ENCODE data around the gene MMP25. TPM values are rescaled to one million over a fixed set of nuclear protein-coding genes. Genes with fewer than 3 reads are reported as not detected.
A peak's percentile ranks its signal among the peaks of the same experiment; 100 is the strongest.

The MMP25 gene
- total RNA-seq, 1 experiment from 2014 or later = 0.26 TPM

DNA sequence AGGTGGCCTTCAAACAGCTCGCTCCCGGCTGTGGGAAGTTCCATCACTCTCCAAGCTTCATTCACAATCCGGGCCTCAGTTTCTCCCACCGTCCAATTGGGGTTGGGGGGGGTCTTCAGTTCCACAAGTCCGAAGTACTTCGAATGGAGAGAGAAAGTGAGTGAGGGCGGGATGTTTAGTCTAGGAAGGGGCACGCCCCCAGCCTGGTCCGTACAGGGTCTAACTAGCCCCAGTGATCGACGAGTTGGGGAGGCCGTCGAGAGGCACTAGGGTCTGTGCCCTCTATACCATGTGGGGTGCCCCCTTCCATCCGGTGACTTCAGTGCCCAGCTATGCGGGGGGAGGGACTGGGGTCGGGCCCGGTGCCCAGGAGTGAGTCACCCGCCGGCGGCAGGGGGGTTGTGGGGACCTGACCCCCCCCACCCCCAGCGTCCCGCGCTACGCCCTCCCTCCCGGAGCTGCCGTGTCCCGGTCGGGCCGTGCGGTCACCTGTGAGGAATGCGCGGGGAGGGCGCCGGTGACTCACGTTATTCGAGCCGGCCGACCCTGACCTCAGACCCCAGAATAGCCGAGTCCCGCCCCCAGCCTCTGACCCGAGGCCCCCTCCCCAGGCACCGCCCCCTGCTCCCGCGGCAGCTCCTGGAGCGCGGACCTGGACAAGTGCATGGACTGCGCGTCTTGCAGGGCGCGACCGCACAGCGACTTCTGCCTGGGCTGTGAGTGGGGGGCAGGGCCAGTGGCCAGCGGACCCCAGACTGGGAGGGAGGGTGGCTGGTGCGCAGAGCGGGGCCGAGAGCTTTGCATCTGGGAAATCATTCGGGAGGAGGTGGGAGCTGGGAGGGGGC, 25.5 kb upstream of the MMP25 start:
- Mint-ChIP-seq H3K4me1 (ENCODE audit: insufficient read depth, unreplicated experiment) (peaks cover 23% of the 10 kb centered on the region), H3K4me3 (ENCODE audit: unreplicated experiment) (peak overlapping the region; percentile 82), H3K27me3 (ENCODE audit: insufficient read depth, unreplicated experiment) (no peaks in the 10 kb centered on the region), H3K9me3 (ENCODE audit: unreplicated experiment) (no peaks in the 10 kb centered on the region), H3K36me3 (ENCODE audit: insufficient read depth, unreplicated experiment) (peaks cover 30% of the 10 kb centered on the region), H3K27ac (ENCODE audit: low read depth, unreplicated experiment) (peak overlapping the region; percentile 94)
- peak; percentile 91 for DNase-seq (ENCODE audit: unreplicated experiment)
- POLR2A ChIA-PET = interaction anchor here (0.5 to 5.0 kb wide), 30 partner anchors 7 to 1357 kb away, joined by 3 to 41 read pairs (median 5); partner anchors contain the start of genes BICDL2, FLYWCH1, PAQR4 and PKMYT1
- BruUV-seq (replicated peaks) = no TSS peak
- intact Hi-C loops (cut with micrococcal nuclease) = loop anchor here (1.0 kb wide), 2 partner anchors 17 to 38 kb away; no protein-coding TSS in a partner anchor
- CTCF ChIA-PET = interaction anchor here (0.6 to 5.1 kb wide), 7 partner anchors 11 to 1298 kb away, joined by 3 to 28 read pairs (median 4); no protein-coding TSS in a partner anchor
- TF ChIP-seq, protein P1, sequence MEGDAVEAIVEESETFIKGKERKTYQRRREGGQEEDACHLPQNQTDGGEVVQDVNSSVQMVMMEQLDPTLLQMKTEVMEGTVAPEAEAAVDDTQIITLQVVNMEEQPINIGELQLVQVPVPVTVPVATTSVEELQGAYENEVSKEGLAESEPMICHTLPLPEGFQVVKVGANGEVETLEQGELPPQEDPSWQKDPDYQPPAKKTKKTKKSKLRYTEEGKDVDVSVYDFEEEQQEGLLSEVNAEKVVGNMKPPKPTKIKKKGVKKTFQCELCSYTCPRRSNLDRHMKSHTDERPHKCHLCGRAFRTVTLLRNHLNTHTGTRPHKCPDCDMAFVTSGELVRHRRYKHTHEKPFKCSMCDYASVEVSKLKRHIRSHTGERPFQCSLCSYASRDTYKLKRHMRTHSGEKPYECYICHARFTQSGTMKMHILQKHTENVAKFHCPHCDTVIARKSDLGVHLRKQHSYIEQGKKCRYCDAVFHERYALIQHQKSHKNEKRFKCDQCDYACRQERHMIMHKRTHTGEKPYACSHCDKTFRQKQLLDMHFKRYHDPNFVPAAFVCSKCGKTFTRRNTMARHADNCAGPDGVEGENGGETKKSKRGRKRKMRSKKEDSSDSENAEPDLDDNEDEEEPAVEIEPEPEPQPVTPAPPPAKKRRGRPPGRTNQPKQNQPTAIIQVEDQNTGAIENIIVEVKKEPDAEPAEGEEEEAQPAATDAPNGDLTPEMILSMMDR (IDR thresholded peaks at IDR 0.05; ENCODE audit: unreplicated experiment) = no peak

DNA sequence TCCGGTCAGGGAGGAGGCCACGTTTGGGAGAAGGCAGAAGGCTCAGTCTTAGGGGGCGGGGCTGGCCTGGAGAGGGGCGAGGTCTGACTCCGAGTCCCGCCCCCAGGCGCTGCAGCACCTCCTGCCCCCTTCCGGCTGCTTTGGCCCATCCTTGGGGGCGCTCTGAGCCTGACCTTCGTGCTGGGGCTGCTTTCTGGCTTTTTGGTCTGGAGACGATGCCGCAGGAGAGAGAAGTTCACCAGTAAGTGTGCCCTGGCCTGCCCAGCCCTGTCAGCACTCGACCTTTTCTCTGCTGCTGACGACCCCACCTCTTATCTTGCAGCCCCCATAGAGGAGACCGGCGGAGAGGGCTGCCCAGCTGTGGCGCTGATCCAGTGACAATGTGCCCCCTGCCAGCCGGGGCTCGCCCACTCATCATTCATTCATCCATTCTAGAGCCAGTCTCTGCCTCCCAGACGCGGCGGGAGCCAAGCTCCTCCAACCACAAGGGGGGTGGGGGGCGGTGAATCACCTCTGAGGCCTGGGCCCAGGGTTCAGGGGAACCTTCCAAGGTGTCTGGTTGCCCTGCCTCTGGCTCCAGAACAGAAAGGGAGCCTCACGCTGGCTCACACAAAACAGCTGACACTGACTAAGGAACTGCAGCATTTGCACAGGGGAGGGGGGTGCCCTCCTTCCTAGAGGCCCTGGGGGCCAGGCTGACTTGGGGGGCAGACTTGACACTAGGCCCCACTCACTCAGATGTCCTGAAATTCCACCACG, 24.7 kb upstream of the MMP25 start:
- POLR2A ChIA-PET = interaction anchor here (0.6 to 5.0 kb wide), 24 partner anchors 9 to 696 kb away, joined by 3 to 41 read pairs (median 6); partner anchors contain the start of genes BICDL2, FLYWCH1, FLYWCH2 and KCTD5
- TF ChIP-seq, protein P1 (IDR thresholded peaks at IDR 0.05; ENCODE audit: unreplicated experiment) = peak; percentile 19
- Mint-ChIP-seq H3K4me3 (ENCODE audit: unreplicated experiment) (peak overlapping the region; percentile 82), H3K27ac (ENCODE audit: low read depth, unreplicated experiment) (peak overlapping the region; percentile 94), H3K27me3 (ENCODE audit: insufficient read depth, unreplicated experiment) (no peaks in the 10 kb centered on the region), H3K9me3 (ENCODE audit: unreplicated experiment) (no peaks in the 10 kb centered on the region), H3K36me3 (ENCODE audit: insufficient read depth, unreplicated experiment) (peaks cover 38% of the 10 kb centered on the region), H3K4me1 (ENCODE audit: insufficient read depth, unreplicated experiment) (peaks cover 23% of the 10 kb centered on the region)
- CTCF ChIA-PET = interaction anchor here (0.6 to 5.1 kb wide), 8 partner anchors 10 to 981 kb away, joined by 3 to 28 read pairs (median 3); no protein-coding TSS in a partner anchor
- peak; percentile 98 for DNase-seq (ENCODE audit: unreplicated experiment)
- TSS peak; percentile 72 for BruUV-seq (replicated peaks)
- intact Hi-C loops (cut with micrococcal nuclease) = no loop called here

DNA sequence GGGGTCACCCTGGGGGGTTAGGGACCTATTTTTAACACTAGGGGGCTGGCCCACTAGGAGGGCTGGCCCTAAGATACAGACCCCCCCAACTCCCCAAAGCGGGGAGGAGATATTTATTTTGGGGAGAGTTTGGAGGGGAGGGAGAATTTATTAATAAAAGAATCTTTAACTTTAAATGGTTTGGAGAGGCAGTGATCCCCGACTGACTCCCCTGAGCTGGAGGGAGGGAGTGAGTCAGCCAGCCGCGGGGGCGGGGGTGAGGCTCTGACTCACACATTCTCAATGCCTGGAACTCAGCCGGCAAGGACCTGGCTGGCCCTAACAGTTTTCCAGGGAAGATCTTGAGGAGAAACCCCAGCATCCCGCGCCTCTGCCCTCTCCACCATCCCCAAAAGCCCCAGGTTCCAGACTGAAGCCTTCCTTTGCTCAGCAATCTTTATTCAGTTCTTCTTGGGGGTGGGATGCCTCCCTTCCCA, 24.1 kb upstream of the MMP25 start:
- Mint-ChIP-seq H3K27ac (ENCODE audit: low read depth, unreplicated experiment) (peak overlapping the region; percentile 94), H3K4me3 (ENCODE audit: unreplicated experiment) (peak overlapping the region; percentile 82), H3K36me3 (ENCODE audit: insufficient read depth, unreplicated experiment) (peaks cover 43% of the 10 kb centered on the region), H3K9me3 (ENCODE audit: unreplicated experiment) (no peaks in the 10 kb centered on the region), H3K4me1 (ENCODE audit: insufficient read depth, unreplicated experiment) (peaks cover 23% of the 10 kb centered on the region), H3K27me3 (ENCODE audit: insufficient read depth, unreplicated experiment) (no peaks in the 10 kb centered on the region)
- no TSS peak for BruUV-seq (replicated peaks)
- DNase-seq (ENCODE audit: unreplicated experiment) = peak; percentile 97
- ChIA-PET POLR2A (interaction anchor here (0.6 to 5.0 kb wide), 23 partner anchors 9 to 1265 kb away, joined by 3 to 41 read pairs (median 5); partner anchors contain the start of genes BICDL2, FLYWCH1, FLYWCH2 and KCTD5), CTCF (interaction anchor here (0.6 to 5.1 kb wide), 8 partner anchors 9 to 104 kb away, joined by 3 to 28 read pairs (median 4); no protein-coding TSS in a partner anchor)
- TF ChIP-seq, protein P1 (IDR thresholded peaks at IDR 0.05; ENCODE audit: unreplicated experiment) = no peak
- intact Hi-C loops (cut with micrococcal nuclease) = no loop called here

Measured in MCF 10A (cell line).